Stimulated activated memory B cell treated with anti-CD40 and anti-IgM and Interleukin-4, amounts not matched to agents 10 μg/mL and 1 μg/mL and 100 μg/mL, for 72 hours (primary cell): ENCODE results near the gene DLX1.
"Not testable (repeated sequence)": the region's sequence is repeated elsewhere in the genome, so short reads cannot be mapped to it uniquely, and the experiment has no call there.

ENCODE experiments used
- ATAC-seq: fragments of 150-1000 bp; cut with Tn5 transposase; 2 replicates; pipeline ENCODE4 v1.10.0; 2021
- H3K27ac Mint-ChIP-seq: one replicate; pipeline ENCODE4 v1.8.0; 2022; ENCODE audit warnings: mild to moderate bottlenecking, mixed read lengths
- H3K27me3 Mint-ChIP-seq: one replicate; pipeline ENCODE4 v1.8.0; 2022; ENCODE audit warnings: mixed read lengths
- H3K36me3 Mint-ChIP-seq: one replicate; pipeline ENCODE4 v1.8.0; 2022; ENCODE audit warnings: mixed read lengths
- H3K4me1 Mint-ChIP-seq: one replicate; pipeline ENCODE4 v1.8.0; 2022; ENCODE audit warnings: mixed read lengths
- H3K4me3 Mint-ChIP-seq: one replicate; pipeline ENCODE4 v1.8.0; 2022; ENCODE audit warnings: mild to moderate bottlenecking, moderate library complexity, mixed read lengths
- H3K9me3 Mint-ChIP-seq: one replicate; pipeline ENCODE4 v1.8.0; 2022; ENCODE audit warnings: mixed read lengths

DLX1 gene

DNA sequence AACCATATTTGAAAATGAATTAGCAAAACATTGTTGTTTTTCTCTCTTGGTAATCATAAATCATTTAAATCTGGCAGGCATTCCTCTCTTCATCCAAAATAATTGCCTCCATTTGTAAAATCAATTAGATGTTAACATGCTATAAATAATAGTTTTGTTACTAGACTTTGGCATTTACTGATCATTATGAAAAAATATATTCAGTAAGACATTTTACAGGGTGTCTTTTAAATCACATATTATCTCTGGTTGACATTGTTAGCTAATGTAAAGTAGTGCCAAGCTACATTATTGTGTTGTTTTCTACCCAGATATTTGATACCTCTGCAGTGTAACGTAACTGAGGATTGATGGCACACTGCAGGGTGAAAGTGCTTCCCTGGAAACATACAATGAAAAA, 31.8 kb upstream of the DLX1 start:
- Mint-ChIP-seq H3K4me1 (no peaks in the 10 kb centered on the region), H3K36me3 (no peaks in the 10 kb centered on the region), H3K4me3 (no peak overlapping the region), H3K27ac (no peak overlapping the region), H3K27me3 (no peaks in the 10 kb centered on the region), H3K9me3 (no peaks in the 10 kb centered on the region)
- no peak for ATAC-seq

DNA sequence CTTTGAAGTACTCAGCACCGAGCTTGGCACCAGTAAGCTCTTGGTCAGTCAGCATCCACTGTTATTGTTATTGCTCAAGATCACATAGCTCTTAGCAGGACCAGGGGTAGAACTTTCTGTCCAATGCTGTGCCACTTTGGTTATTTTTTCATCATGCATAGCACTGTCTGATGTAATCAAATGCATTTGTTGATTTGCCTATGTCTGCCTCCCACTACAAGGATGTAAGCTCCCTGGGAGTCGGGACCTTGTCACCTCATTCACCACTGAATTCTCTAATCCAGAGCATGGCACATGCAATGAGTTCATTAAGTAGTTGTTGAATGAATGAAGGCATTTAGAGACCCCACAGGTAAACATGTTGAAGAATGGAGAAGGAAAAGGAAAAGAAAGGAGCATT, 29.0 kb upstream of the DLX1 start:
- Mint-ChIP-seq H3K27ac (no peak overlapping the region), H3K9me3 (no peaks in the 10 kb centered on the region), H3K36me3 (no peaks in the 10 kb centered on the region), H3K4me3 (no peak overlapping the region), H3K4me1 (no peaks in the 10 kb centered on the region), H3K27me3 (no peaks in the 10 kb centered on the region)
- ATAC-seq: no peak

DNA sequence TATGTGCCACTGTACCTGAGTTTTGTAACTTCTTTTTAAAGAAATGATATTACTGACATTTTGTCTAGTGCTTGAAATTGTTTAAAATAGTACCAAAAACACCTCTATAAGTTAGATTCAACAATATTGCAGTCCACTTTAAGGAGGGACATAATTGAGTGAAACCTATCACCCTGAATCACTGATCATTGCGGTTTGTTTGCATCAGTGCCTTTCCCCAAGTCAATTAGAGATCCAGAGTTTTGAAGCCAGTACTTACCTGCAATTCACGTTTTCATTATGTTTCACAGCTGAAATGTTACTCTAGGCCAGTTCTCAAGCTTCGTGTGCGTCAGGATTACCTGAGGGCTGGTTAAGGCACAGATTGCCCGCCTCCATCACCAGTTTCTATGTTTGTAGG, 26.6 kb upstream of the DLX1 start:
- H3K36me3 Mint-ChIP-seq: peaks cover 16% of the 10 kb centered on the region
- no peaks in the 10 kb centered on the region for H3K4me1 Mint-ChIP-seq
- no peaks in the 10 kb centered on the region for H3K9me3 Mint-ChIP-seq
- no peak overlapping the region for H3K4me3 Mint-ChIP-seq
- ATAC-seq: no peak
- no peaks in the 10 kb centered on the region for H3K27me3 Mint-ChIP-seq
- H3K27ac Mint-ChIP-seq: no peak overlapping the region

DNA sequence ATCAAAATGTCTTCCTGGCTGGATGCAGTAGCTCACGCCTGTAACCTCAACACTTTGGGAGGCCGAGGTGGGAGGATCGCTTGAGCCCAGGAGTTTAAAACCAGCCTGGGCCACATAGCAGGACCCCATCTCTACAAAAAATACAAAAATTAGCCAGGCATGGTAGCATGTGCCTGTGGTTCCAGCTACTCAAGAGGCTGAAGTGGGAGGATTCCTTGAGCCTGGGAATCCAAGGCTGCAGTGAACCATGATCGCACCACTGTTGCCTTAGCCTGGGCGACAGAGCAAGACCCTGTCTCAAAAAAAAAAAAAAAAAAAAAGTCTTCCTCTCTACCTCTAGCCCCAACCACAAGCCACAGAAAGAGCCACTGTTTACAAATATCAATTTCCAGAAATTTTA, 25.2 kb upstream of the DLX1 start:
- H3K36me3 Mint-ChIP-seq: peaks cover 16% of the 10 kb centered on the region
- H3K4me1 Mint-ChIP-seq, H3K27me3 Mint-ChIP-seq, H3K27ac Mint-ChIP-seq, ATAC-seq, H3K9me3 Mint-ChIP-seq, H3K4me3 Mint-ChIP-seq: not testable (repeated sequence)

DNA sequence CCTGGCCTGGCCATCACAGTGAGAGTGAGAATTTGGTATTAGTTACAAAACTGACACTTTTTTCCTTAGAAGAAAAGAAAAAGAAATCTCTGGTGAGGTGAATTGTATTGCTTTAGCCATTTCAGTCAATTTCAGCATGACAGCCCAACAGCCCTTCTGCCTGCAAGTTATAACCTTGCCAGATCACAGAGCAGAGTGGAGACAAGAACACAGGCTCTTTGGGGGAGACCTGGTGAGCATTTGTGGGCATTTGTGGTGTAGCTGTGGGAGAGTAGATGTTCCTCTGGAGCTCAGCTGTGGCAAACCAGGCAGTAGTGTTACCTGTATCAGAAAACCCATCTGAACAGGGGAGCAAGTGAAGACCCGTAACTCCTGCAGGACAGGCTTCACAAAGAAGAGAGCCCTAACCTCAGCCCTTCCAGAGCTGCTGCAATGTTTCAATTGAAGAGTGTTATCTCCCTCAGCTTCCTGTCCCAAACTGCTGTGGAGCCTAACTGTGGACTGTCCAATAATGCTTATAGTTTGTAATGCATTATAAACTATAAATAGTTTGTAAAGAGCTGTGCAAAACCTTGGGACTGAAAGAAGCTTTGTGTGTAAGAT, 22.8 kb upstream of the DLX1 start:
- Mint-ChIP-seq H3K9me3 (no peaks in the 10 kb centered on the region), H3K4me1 (no peaks in the 10 kb centered on the region), H3K4me3 (no peak overlapping the region), H3K36me3 (peaks cover 24% of the 10 kb centered on the region), H3K27ac (no peak overlapping the region), H3K27me3 (no peaks in the 10 kb centered on the region)
- ATAC-seq: no peak

DNA sequence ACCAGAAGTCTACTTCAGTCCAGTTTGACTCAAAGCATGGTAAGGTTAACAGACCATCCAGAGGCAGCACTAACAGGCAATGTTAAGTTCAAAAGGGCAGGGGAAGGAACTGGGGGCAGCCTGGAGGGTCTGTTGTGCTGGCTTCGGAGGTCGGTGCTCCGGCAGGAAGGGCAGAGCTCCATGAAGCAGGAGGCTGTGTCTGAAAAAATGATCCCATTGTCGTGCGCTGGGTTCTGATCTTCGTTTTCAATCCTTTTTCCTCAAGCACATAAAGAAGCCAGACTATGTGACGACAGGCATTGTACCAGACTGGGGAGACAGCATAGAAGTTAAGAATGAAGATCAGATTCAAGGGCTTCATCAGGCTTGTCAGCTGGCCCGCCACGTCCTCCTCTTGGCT, 21.9 kb upstream of the DLX1 start:
- no peaks in the 10 kb centered on the region for H3K4me1 Mint-ChIP-seq
- H3K9me3 Mint-ChIP-seq: no peaks in the 10 kb centered on the region
- no peak overlapping the region for H3K4me3 Mint-ChIP-seq
- no peaks in the 10 kb centered on the region for H3K27me3 Mint-ChIP-seq
- no peak overlapping the region for H3K27ac Mint-ChIP-seq
- H3K36me3 Mint-ChIP-seq: peaks cover 24% of the 10 kb centered on the region
- no peak for ATAC-seq

DNA sequence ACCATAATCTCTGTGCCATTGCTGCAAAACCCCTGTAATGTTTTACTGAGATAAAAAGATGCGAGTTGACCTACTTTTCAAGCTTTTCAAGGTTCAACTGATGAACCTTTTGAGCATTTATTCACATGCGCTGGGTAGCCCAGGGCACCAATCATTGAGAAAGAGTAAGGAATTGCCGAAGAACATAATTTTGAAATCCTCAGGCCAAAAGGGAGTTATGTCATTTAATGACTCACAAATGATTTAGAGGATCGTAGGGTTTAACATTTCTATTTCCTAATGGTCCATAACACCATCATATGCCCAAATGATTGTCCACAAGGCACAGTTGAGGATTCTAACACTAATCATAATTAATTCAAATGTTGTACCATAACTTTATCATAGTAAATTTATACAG, 20.2 kb upstream of the DLX1 start:
- no peaks in the 10 kb centered on the region for H3K4me1 Mint-ChIP-seq
- H3K36me3 Mint-ChIP-seq: peaks cover 31% of the 10 kb centered on the region
- H3K27ac Mint-ChIP-seq: no peak overlapping the region
- peaks cover 3% of the 10 kb centered on the region for H3K9me3 Mint-ChIP-seq
- ATAC-seq: no peak
- no peak overlapping the region for H3K4me3 Mint-ChIP-seq
- no peaks in the 10 kb centered on the region for H3K27me3 Mint-ChIP-seq

DNA sequence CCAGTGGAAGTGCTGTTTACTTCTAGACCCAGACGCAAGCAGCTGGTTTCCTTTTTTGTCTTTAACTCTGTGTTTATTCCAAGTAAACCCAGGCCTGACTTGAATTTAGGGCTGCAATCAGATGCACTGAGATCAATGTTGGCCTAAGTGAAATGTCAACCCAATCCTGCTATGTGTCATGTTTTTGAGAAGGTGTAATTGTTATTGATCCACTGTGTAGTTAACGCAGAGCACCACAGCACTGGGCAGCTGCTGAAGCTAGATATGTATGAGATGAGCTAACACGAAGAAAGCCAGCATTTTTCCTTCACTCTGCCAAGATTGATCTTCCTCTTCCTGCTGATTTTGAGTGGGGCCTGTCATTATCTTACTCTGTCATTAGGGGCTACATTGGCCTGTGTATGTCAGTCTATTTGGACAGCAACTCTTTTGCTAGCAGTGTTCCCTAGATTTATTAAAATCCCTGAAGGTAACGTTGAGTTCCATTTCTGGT, 18.9 kb upstream of the DLX1 start:
- Mint-ChIP-seq H3K4me3 (no peak overlapping the region), H3K27me3 (no peaks in the 10 kb centered on the region), H3K9me3 (peaks cover 3% of the 10 kb centered on the region), H3K27ac (no peak overlapping the region), H3K36me3 (peaks cover 31% of the 10 kb centered on the region), H3K4me1 (no peaks in the 10 kb centered on the region)
- no peak for ATAC-seq

DNA sequence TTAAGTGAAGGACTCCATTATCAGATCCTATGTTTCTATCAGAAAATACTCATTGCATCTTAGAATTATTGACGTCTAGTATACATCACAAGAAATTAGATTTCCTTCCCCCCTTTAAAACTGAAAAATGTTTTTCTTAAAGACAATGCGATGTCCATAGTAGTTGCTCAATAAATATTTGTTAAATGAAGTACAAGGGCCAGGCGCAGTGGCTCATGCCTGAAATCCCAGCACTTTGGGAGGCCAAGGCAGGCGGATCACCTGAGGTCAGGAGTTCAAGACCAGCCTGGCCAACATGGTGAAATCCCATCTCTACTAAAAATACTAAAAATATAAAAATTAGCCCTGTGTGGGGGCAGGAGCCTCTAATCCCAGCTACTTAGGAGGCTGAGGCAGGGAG, 17.4 kb upstream of the DLX1 start:
- not testable (repeated sequence) for H3K27me3 Mint-ChIP-seq, ATAC-seq, H3K4me3 Mint-ChIP-seq, H3K27ac Mint-ChIP-seq, H3K9me3 Mint-ChIP-seq, H3K4me1 Mint-ChIP-seq
- H3K36me3 Mint-ChIP-seq: peaks cover 28% of the 10 kb centered on the region

DNA sequence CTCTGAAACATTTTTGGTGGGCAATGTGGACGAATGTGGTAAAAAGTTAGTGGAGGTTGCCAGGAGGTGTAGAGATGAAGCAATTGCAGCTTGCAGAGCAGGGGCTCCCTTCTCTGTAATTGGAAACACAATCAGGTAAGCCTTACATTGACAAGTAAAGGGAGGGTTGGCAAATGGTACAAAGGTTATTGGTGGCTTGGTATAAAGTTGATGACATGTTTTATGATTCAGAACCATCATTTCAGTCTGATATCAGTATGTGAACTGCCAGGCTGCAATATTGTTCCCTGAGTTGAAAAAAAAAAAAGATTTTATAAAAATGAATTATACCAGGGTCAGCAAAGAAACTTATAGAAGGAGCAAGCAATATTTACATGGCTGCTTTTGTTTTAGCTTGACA, 14.4 kb upstream of the DLX1 start:
- no peak overlapping the region for H3K4me3 Mint-ChIP-seq
- no peaks in the 10 kb centered on the region for H3K27me3 Mint-ChIP-seq

DNA sequence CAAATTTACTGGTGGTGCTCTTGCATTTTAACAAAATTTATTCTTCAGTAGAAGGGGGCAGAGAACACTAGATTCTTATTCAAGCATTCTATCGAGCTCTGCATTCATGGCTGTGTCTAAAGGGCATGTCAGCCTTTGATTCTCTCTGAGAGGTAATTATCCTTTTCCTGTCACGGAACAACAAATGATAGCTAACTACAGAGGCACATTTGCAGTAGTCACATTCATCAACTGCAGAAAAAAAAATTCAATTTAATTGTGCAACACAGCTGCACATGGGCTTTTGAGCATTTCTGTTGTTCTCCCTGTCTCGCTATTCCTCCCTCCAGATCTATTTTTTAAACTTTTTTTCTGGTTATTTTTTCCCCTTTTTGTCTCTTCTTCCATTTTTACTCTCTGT, 13.0 kb upstream of the DLX1 start:
- H3K36me3 Mint-ChIP-seq: peaks cover 20% of the 10 kb centered on the region
- no peak overlapping the region for H3K4me3 Mint-ChIP-seq
- no peaks in the 10 kb centered on the region for H3K4me1 Mint-ChIP-seq
- no peak overlapping the region for H3K27ac Mint-ChIP-seq
- no peaks in the 10 kb centered on the region for H3K27me3 Mint-ChIP-seq
- no peak for ATAC-seq
- peaks cover 3% of the 10 kb centered on the region for H3K9me3 Mint-ChIP-seq

More for the DNA sequence above, 14.4 kb upstream of the DLX1 start:
- H3K27ac Mint-ChIP-seq: no peak overlapping the region
- H3K36me3 Mint-ChIP-seq: peaks cover 28% of the 10 kb centered on the region
- no peaks in the 10 kb centered on the region for H3K4me1 Mint-ChIP-seq
- ATAC-seq: no peak
- H3K9me3 Mint-ChIP-seq: peaks cover 3% of the 10 kb centered on the region

DNA sequence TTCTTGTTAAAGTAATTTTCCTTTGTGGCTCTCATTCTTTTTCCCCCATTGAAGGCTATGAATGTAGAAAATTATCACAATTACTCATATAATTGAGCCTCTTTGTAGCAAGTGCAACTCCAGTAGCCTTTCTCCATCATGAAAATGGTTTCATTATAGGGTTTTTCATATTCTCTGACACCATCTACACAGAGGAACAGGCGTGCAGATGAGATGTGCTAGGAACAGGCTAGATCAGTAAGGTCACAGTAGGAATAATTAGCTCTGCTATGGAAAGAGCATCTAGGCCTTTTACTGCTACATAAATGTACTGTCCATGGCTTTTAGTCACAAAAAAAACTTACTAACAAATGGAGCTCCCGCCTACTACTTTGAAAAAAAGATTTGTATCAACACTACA, 12.6 kb upstream of the DLX1 start:
- H3K36me3 Mint-ChIP-seq: peaks cover 20% of the 10 kb centered on the region
- H3K4me3 Mint-ChIP-seq: no peak overlapping the region
- no peak for ATAC-seq
- no peak overlapping the region for H3K27ac Mint-ChIP-seq
- peaks cover 3% of the 10 kb centered on the region for H3K9me3 Mint-ChIP-seq
- H3K27me3 Mint-ChIP-seq: no peaks in the 10 kb centered on the region
- H3K4me1 Mint-ChIP-seq: no peaks in the 10 kb centered on the region

DNA sequence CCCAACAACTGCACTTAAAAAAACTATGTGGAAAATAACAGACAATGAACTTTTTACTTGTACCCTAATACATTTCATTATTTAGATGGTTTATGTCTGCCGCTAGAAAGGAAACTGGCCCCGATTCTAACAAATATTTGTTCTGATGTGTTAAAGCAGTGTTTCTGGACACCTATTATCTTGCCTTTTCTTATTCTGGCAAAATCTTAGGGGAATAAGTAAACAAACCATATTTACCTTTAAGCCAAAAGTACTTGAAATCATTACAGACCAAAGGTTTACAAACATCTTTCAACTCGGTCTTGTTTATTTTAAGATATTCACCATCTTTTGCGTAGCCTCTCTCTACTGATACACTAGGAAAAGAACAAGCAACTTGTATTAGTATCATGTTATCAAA, 11.8 kb upstream of the DLX1 start:
- H3K4me3 Mint-ChIP-seq: no peak overlapping the region
- peaks cover 3% of the 10 kb centered on the region for H3K9me3 Mint-ChIP-seq
- ATAC-seq: no peak
- H3K4me1 Mint-ChIP-seq: no peaks in the 10 kb centered on the region
- no peak overlapping the region for H3K27ac Mint-ChIP-seq
- H3K27me3 Mint-ChIP-seq: peaks cover 6% of the 10 kb centered on the region
- H3K36me3 Mint-ChIP-seq: peaks cover 19% of the 10 kb centered on the region

DNA sequence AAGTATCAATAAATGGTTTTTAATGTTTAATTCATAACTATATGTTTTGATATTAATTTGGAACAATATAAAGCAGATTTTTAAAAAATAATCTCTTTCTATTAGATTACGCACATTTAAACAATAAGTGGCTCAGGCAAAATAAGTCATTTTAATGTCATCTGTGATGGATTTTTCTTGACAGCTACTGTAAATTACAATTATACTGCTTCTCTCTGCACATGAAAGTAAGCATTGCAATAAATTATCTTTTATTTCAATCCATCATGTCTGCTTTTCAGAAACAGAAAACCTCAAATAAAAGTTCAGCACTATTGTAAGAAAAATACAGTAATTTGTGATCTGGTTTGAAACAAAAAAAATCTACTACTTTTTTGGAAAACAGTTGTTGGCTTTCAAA, 11.1 kb upstream of the DLX1 start:
- H3K4me1 Mint-ChIP-seq: no peaks in the 10 kb centered on the region
- no peak for ATAC-seq
- H3K4me3 Mint-ChIP-seq: no peak overlapping the region
- H3K27me3 Mint-ChIP-seq: peaks cover 13% of the 10 kb centered on the region
- H3K36me3 Mint-ChIP-seq: peaks cover 13% of the 10 kb centered on the region
- H3K27ac Mint-ChIP-seq: no peak overlapping the region
- H3K9me3 Mint-ChIP-seq: no peaks in the 10 kb centered on the region

DNA sequence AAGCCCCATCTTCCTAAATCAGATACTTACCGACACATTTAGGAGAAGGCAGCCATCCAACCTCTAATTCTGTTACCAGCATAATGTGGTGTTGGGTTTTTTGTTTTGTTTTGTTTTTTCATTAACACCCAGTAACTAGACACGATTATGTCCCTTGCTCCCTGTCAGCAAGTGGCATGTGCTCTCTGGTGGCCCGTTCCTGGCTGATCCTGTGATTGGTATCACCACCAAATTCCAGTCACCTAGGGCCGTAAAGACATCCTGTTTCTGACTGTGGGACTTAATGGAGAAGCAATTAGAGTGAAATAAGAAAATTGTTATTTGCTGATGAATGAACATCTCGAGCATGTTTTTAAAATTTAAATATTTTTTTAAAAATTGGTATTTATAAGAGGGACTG, 5.9 kb upstream of the DLX1 start:
- H3K27ac Mint-ChIP-seq: no peak overlapping the region
- ATAC-seq: no peak
- no peak overlapping the region for H3K4me3 Mint-ChIP-seq
- H3K9me3 Mint-ChIP-seq: no peaks in the 10 kb centered on the region
- H3K4me1 Mint-ChIP-seq: peaks cover 16% of the 10 kb centered on the region
- peaks cover 65% of the 10 kb centered on the region for H3K27me3 Mint-ChIP-seq
- H3K36me3 Mint-ChIP-seq: no peaks in the 10 kb centered on the region

DNA sequence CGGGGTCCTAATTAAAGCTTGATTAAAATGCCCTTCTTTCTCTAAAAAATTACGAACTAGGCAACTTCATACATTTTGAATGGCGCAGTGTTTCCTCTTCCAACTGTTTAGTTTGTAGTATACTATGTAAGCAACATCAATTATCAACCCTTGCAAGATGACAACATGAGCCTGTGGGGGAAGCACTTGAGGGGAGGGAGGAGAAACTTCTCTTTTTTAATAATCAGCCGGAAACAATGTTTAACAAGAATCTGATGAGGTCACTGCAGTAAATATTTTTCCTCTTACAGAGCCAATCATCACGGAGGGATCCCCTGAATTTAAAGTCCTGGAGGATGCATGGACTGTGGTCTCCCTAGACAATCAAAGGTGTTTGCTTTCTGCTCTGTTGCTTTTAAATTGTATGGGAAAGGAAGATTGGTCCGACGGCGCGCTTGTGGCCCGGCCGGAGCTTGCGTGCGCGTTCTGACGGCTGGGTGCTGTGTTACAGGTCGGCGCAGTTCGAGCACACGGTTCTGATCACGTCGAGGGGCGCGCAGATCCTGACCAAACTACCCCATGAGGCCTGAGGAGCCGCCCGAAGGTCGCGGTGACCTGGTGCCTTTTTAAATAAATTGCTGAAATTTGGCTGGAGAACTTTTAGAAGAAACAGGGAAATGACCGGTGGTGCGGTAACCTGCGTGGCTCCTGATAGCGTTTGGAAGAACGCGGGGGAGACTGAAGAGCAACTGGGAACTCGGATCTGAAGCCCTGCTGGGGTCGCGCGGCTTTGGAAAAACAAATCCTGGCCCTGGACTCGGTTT, 5.3 kb upstream of the DLX1 start:
- no peak overlapping the region for H3K27ac Mint-ChIP-seq
- no peaks in the 10 kb centered on the region for H3K9me3 Mint-ChIP-seq
- H3K27me3 Mint-ChIP-seq: peaks cover 71% of the 10 kb centered on the region
- peaks cover 22% of the 10 kb centered on the region for H3K4me1 Mint-ChIP-seq
- no peak for ATAC-seq
- H3K4me3 Mint-ChIP-seq: no peak overlapping the region
- no peaks in the 10 kb centered on the region for H3K36me3 Mint-ChIP-seq
